Fibroblast of the aortic adventitia (primary cell): ENCODE measurements around the gene CFAP410. TPM values are rescaled to one million over a fixed set of nuclear protein-coding genes. Genes with fewer than 3 reads are reported as not detected.

ENCODE experiments used
- DNase-seq: peaks from one replicate; pipeline ENCODE4 v3.0.0-alpha.2; 2010; ENCODE audit warnings: low read depth
- H3K4me3 ChIP-seq: 2 replicates; pipeline ENCODE4 v1.5.1; 2011; ENCODE audit warnings: low read depth, mild to moderate bottlenecking, control low read depth, low read length, moderate library complexity
- total RNA-seq: library from RNA; depleted of rRNA; stranded (reverse); fragments of >200 nt; gene quantifications from 2 replicates; pipeline ENCODE4 v1.2.3, GENCODE V29; 2012; ENCODE audit warnings: low replicate concordance
- TF ChIP-seq, protein P1 (sequence below): IDR thresholded peaks from 2 replicates; pipeline ENCODE4 v1.5.1; 2011; ENCODE audit warnings: mild to moderate bottlenecking, low read length, control low read depth, inconsistent platforms; ENCODE audit not compliant: insufficient read depth

Gene CFAP410
- total RNA-seq, 1 donor = 9.4 TPM

DNA sequence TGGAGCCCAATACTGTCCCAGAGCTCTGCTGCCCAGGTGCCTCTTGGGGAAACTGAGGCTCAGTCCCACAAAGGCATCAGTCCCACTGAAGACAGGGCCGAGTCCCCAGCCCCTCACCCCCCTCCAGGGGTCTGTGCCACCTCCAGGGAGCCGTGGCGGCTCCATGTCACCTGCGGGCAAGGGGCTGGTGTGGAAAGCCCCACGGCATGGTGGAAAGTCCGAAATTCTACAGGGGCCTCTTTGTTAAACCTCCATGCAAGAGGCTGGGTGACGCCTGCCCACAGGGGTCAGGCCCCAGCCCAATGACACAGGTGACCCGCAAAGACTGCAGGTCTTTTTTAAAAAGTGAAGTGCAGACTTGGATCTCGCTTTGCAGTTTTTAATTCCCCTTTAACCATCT lies 56.8 kb downstream of the CFAP410 start:
- H3K4me3 ChIP-seq = no peak overlapping the region
- TF ChIP-seq, protein P1, sequence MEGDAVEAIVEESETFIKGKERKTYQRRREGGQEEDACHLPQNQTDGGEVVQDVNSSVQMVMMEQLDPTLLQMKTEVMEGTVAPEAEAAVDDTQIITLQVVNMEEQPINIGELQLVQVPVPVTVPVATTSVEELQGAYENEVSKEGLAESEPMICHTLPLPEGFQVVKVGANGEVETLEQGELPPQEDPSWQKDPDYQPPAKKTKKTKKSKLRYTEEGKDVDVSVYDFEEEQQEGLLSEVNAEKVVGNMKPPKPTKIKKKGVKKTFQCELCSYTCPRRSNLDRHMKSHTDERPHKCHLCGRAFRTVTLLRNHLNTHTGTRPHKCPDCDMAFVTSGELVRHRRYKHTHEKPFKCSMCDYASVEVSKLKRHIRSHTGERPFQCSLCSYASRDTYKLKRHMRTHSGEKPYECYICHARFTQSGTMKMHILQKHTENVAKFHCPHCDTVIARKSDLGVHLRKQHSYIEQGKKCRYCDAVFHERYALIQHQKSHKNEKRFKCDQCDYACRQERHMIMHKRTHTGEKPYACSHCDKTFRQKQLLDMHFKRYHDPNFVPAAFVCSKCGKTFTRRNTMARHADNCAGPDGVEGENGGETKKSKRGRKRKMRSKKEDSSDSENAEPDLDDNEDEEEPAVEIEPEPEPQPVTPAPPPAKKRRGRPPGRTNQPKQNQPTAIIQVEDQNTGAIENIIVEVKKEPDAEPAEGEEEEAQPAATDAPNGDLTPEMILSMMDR = no peak
- DNase-seq = no peak

- no peak for DNase-seq
- TF ChIP-seq, protein P1 = no peak
- H3K4me3 ChIP-seq = no peak overlapping the region
Observed at GRCh38 chr21:44281801-44282200, 57.4 kb downstream of the CFAP410 start.

DNA sequence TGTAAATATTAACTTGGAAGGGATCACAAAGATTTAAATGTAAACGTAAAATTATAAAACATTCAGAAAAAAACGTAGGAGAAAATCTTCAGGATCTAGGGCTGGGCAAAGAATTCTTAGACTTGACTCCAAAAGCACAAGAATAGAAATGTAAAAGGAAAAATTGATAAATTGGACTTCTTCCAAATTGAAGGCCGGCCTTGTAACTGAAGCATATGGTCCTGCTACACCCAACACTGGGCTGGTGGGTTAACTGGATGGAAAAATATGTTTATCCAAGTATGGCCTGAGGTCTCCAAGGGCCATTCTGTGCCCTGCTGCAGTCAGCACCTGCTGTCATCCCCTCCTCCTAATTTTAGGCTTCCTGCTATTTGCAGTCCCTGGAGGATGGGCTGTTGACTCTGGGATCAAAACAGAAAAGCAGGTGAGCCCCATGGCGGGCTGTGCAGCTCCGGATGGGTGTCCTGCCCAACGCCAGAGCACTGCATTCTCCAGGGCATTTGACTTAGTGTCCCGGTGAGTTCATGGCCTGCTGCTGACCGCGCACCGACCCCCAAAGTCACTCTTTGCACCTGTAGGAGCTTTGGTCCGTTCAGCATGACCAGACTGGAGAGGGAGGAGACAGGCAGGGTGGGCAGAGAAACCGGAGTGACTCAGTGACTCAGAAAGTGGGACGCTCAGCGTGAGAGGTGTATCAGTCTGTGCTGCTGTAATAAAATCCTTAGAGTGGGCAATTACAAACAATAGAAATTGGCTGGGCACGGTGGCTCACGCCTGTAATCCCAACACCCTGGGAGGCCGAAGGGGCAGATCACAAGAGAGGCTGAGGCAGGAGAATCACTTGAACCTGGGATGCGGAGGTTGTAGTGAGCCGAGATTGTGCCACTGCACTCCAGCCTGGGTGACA lies 59.6 kb downstream of the CFAP410 start:
- TF ChIP-seq, protein P1 = no peak
- no peak overlapping the region for H3K4me3 ChIP-seq
- DNase-seq = no peak

Other genes with a start within 250 kb of the CFAP410 start
- gene PWP2, start 232.0 kb downstream of the CFAP410 start, total RNA-seq = 0.98 and 4.0 TPM in 2 replicates
- gene GATD3, start 205.7 kb downstream of the CFAP410 start, total RNA-seq = 11.1 and 28.3 TPM in 2 replicates
- gene ICOSLG, start 98.4 kb downstream of the CFAP410 start, total RNA-seq = 0.09 TPM in 1 of 2 replicates, not detected in the other
- gene DNMT3L, start 77.5 kb downstream of the CFAP410 start, total RNA-seq = not detected in 2 replicates
- not detected in 2 replicates for gene AIRE, start 53.5 kb downstream of the CFAP410 start, total RNA-seq
- 96.8 and 114 TPM in 2 replicates for gene PFKL, start 39.3 kb downstream of the CFAP410 start, total RNA-seq
- 0.08 TPM in 1 of 2 replicates, not detected in the other for gene TRPM2, start 14.2 kb upstream of the CFAP410 start, total RNA-seq
- 0.16 and 0.45 TPM in 2 replicates for gene LRRC3, start 116.1 kb upstream of the CFAP410 start, total RNA-seq
- not detected in 2 replicates for gene KRTAP10-1, start 200.8 kb upstream of the CFAP410 start, total RNA-seq
- not detected in 2 replicates for gene KRTAP10-2, start 212.1 kb upstream of the CFAP410 start, total RNA-seq
- gene KRTAP10-3, start 219.4 kb upstream of the CFAP410 start, total RNA-seq = not detected in 2 replicates
- gene KRTAP10-4, start 234.3 kb upstream of the CFAP410 start, total RNA-seq = not detected in 2 replicates
- gene KRTAP10-5, start 241.2 kb upstream of the CFAP410 start, total RNA-seq = not detected in 2 replicates